ENCODE results near the gene TRMT2A.

DNA sequence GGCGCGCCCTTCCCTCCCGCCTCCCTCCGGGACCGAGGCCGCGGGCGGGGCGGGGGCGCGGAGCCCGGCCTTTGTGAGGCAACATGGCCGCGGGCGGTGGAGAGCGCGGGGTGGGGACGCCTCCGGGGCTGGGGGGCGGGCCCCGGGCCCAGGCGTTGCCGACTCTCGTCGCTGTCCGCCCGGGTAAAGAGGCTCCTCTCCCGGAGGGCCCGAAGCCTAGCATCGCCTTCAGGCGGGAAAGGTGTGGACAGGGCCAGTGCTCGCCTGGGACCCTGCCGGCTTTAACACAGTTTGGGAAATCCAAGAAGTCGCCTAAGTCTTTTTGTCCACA, 36.6 kb downstream of the TRMT2A start:
- TF ChIP-seq CTCF (IDR thresholded peaks at IDR 0.05): no peak
- no peak for TF ChIP-seq POLR2A (IDR thresholded peaks at IDR 0.05)
